VCaP (cell line): ENCODE data around the gene GPHA2.
A peak's percentile ranks its signal among the peaks of the same experiment; 100 is the strongest.

Source experiments
- H3K27ac ChIP-seq: fragments of 450-650 bp; 2 replicates; pipeline ENCODE4 v1.5.1; 2017
- CTCF ChIP-seq: fragments of 450-650 bp; conservative IDR thresholded peaks from 2 replicates; pipeline ENCODE4 v1.5.1; 2017; ENCODE audit warnings: mild to moderate bottlenecking, moderate library complexity

GPHA2 gene

GRCh38 chr11:64888406-64888728 lies 47.3 kb downstream of the GPHA2 start:
- H3K27ac ChIP-seq = no peak overlapping the region
- TF ChIP-seq CTCF = no peak

GRCh38 chr11:64887757-64888405 lies 47.8 kb downstream of the GPHA2 start:
- H3K27ac ChIP-seq = no peak overlapping the region
- peak; percentile 98 for TF ChIP-seq CTCF

GRCh38 chr11:64887234-64887756 lies 48.4 kb downstream of the GPHA2 start:
- H3K27ac ChIP-seq = no peak overlapping the region
- no peak for TF ChIP-seq CTCF

GRCh38 chr11:64885367-64886286 lies 50.1 kb downstream of the GPHA2 start:
- H3K27ac ChIP-seq = no peak overlapping the region
- TF ChIP-seq CTCF = no peak
